Parathyroid adenoma (tissue), 2 donors: ENCODE data around the gene ADGRV1.
"Not testable (repeated sequence)": the region's sequence is repeated elsewhere in the genome, so short reads cannot be mapped to it uniquely, and the experiment has no call there.

Experiments used
- H2AFZ ChIP-seq: fragments of 300-600 bp; sonication (generic); one replicate; pipeline ENCODE4 v1.7.0; 2017; ENCODE audit warnings: antibody characterized with exemption, mild to moderate bottlenecking
- H3K27ac ChIP-seq: fragments of 300-600 bp; sonication (generic); one replicate; pipeline ENCODE4 v1.7.0; 2017
- H3K27me3 ChIP-seq: fragments of 300-600 bp; sonication (generic); one replicate; pipeline ENCODE4 v1.7.0; 2017; ENCODE audit warnings: low read length; ENCODE audit not compliant: control insufficient read depth, insufficient read depth
- H3K36me3 ChIP-seq: fragments of 300-600 bp; sonication (generic); one replicate; pipeline ENCODE4 v1.7.0; 2017; ENCODE audit warnings: low read length; ENCODE audit not compliant: control insufficient read depth, insufficient read depth
- H3K4me1 ChIP-seq: fragments of 300-600 bp; sonication (generic); one replicate; pipeline ENCODE4 v1.7.0; 2017; ENCODE audit warnings: control low read depth
- H3K4me2 ChIP-seq: fragments of 300-600 bp; sonication (generic); one replicate; pipeline ENCODE4 v1.7.0; 2017; ENCODE audit warnings: low read length
- H3K4me3 ChIP-seq: fragments of 300-600 bp; sonication (generic); one replicate; pipeline ENCODE4 v1.7.0; 2017; ENCODE audit warnings: low read depth, low read length
- H3K79me2 ChIP-seq: fragments of 300-600 bp; sonication (generic); one replicate; pipeline ENCODE4 v1.7.0; 2017; ENCODE audit warnings: control low read depth
- H3K9ac ChIP-seq: fragments of 300-600 bp; sonication (generic); one replicate; pipeline ENCODE4 v1.7.0; 2017; ENCODE audit warnings: mild to moderate bottlenecking
- H3K9me3 ChIP-seq: fragments of 300-600 bp; sonication (generic); one replicate; pipeline ENCODE4 v1.7.0; 2017; ENCODE audit warnings: low read length; ENCODE audit not compliant: control insufficient read depth
- CTCF ChIP-seq: fragments of 300-600 bp; sonication (generic); IDR thresholded peaks from one replicate; pipeline ENCODE4 v1.7.0; 2017; ENCODE audit warnings: antibody characterized with exemption, mild to moderate bottlenecking
- donor health status: primary hyperparathyroidism.

The ADGRV1 gene

GRCh38 chr5:90613918-90614504 is 55.4 kb downstream of the ADGRV1 start:
- no peaks in the 10 kb centered on the region for H3K27me3 ChIP-seq
- H3K4me3 ChIP-seq = no peak overlapping the region
- no peaks in the 10 kb centered on the region for H3K4me1 ChIP-seq
- no peak overlapping the region for H3K9ac ChIP-seq
- H3K27ac ChIP-seq = no peak overlapping the region
- H3K79me2 ChIP-seq = no peaks in the 10 kb centered on the region
- H3K36me3 ChIP-seq = no peaks in the 10 kb centered on the region
- no peak overlapping the region for H2AFZ ChIP-seq
- H3K4me2 ChIP-seq = no peak overlapping the region
- no peaks in the 10 kb centered on the region for H3K9me3 ChIP-seq
- TF ChIP-seq CTCF = no peak

- no peaks in the 10 kb centered on the region for H3K4me1 ChIP-seq
- no peak for TF ChIP-seq CTCF
- no peaks in the 10 kb centered on the region for H3K9me3 ChIP-seq
- no peaks in the 10 kb centered on the region for H3K79me2 ChIP-seq
- no peak overlapping the region for H2AFZ ChIP-seq
- H3K4me3 ChIP-seq = no peak overlapping the region
- no peak overlapping the region for H3K4me2 ChIP-seq
- H3K9ac ChIP-seq = no peak overlapping the region
- no peaks in the 10 kb centered on the region for H3K27me3 ChIP-seq
- no peak overlapping the region for H3K27ac ChIP-seq
- H3K36me3 ChIP-seq = no peaks in the 10 kb centered on the region
Measured at GRCh38 chr5:90615355-90615754, 56.8 kb downstream of the ADGRV1 start.

- no peak overlapping the region for H3K27ac ChIP-seq
- H3K36me3 ChIP-seq = no peaks in the 10 kb centered on the region
- TF ChIP-seq CTCF = no peak
- H3K4me1 ChIP-seq = no peaks in the 10 kb centered on the region
- H3K27me3 ChIP-seq = no peaks in the 10 kb centered on the region
- H3K4me3 ChIP-seq = no peak overlapping the region
- H3K9me3 ChIP-seq = no peaks in the 10 kb centered on the region
- H3K4me2 ChIP-seq = no peak overlapping the region
- H2AFZ ChIP-seq = no peak overlapping the region
- H3K9ac ChIP-seq = no peak overlapping the region
- no peaks in the 10 kb centered on the region for H3K79me2 ChIP-seq
Measured at GRCh38 chr5:90618071-90618470, 59.5 kb downstream of the ADGRV1 start.

- not testable (repeated sequence) for H3K9ac ChIP-seq, H3K9me3 ChIP-seq, H3K4me2 ChIP-seq, H3K4me1 ChIP-seq, H3K36me3 ChIP-seq, H3K27ac ChIP-seq, H3K79me2 ChIP-seq, H2AFZ ChIP-seq, H3K4me3 ChIP-seq, H3K27me3 ChIP-seq
Measured at GRCh38 chr5:90619762-90620161, 61.2 kb downstream of the ADGRV1 start.

GRCh38 chr5:90621848-90622247 is 63.3 kb downstream of the ADGRV1 start:
- no peak overlapping the region for H3K4me2 ChIP-seq
- TF ChIP-seq CTCF = no peak
- no peak overlapping the region for H3K9ac ChIP-seq

More at GRCh38 chr5:90621848-90622247, 63.3 kb downstream of the ADGRV1 start:
- Histone ChIP-seq H3K27me3 (no peaks in the 10 kb centered on the region), H3K4me1 (no peaks in the 10 kb centered on the region), H3K27ac (no peak overlapping the region), H3K9me3 (no peaks in the 10 kb centered on the region), H3K36me3 (no peaks in the 10 kb centered on the region), H3K4me3 (no peak overlapping the region), H3K79me2 (no peaks in the 10 kb centered on the region), H2AFZ (no peak overlapping the region)
